Esophagus squamous epithelium (tissue), 5 donors: ENCODE data around the gene ZNF687. TPM values are rescaled to one million over a fixed set of nuclear protein-coding genes. Genes with fewer than 3 reads are reported as not detected.

Experiments
- DNase-seq: peaks from one replicate; lab custom pipeline; 2025; lab: John Stamatoyannopoulos, UW
- H3K27ac ChIP-seq, 4 donors: fragments of 200-600 bp; sonication (generic); one replicate each; pipeline ENCODE4 v1.5.1; 2016 to 2019; ENCODE audit warnings: mild to moderate bottlenecking in 1 of 4
- H3K27me3 ChIP-seq, 4 donors: fragments of 200-600 bp; sonication (generic); 1 replicate in 3 of 4; 2 replicates in 1 of 4; pipeline versions ENCODE4 v1.5.1 to v1.6.0; 2017 to 2021; ENCODE audit warnings: antibody characterized with exemption in 1 of 4
- H3K36me3 ChIP-seq, 3 donors: fragments of 200-600 bp; sonication (generic); one replicate each; pipeline ENCODE4 v1.5.1; 2016 to 2019
- H3K4me1 ChIP-seq, 3 donors: fragments of 200-600 bp; sonication (generic); one replicate each; pipeline ENCODE4 v1.5.1; 2017 to 2019
- H3K4me3 ChIP-seq, 4 donors: fragments of 200-600 bp; sonication (generic); 1 replicate in 3 of 4; 2 replicates in 1 of 4; pipeline ENCODE4 v1.5.1; 2016 to 2019; ENCODE audit warnings: mild to moderate bottlenecking in 2 of 4, moderate library complexity in 1 of 4
- H3K9me3 ChIP-seq, 3 donors: fragments of 200-600 bp; sonication (generic); one replicate each; pipeline ENCODE4 v1.5.1; 2016 to 2019
- CTCF ChIP-seq, 6 experiments: fragments of 450-650 bp in 4 of 6; fragments of 200-600 bp in 2 of 6; sonication (generic) in 2 of 6; IDR thresholded peaks; one replicate each; pipeline ENCODE4 v1.5.1; 2016 to 2019; ENCODE audit warnings: antibody characterized with exemption in 6 of 6, mild to moderate bottlenecking in 4 of 6, moderate library complexity in 4 of 6
- POLR2A ChIP-seq, 4 donors: fragments of 450-650 bp; IDR thresholded peaks; one replicate each; pipeline ENCODE4 v1.6.1; 2017; ENCODE audit warnings: antibody characterized with exemption in 4 of 4, mild to moderate bottlenecking in 4 of 4, moderate library complexity in 3 of 4
- WGBS, 2 donors: methylation state at CpG; one replicate each; pipeline ENCODE4 v1.1.5; 2018; 5-methylcytosine and 5-hydroxymethylcytosine counted together
- intact Hi-C: fragments of 100-400 bp; cut with DNase I; formaldehyde crosslinking; loops from one replicate; pipeline ENCODE4 v1.15.0; 2022
- total RNA-seq, 4 donors: library from RNA; depleted of rRNA; stranded (reverse); fragments of >200 nt; gene quantifications; one replicate each; pipeline ENCODE4 v1.1.0, GENCODE V29; 2016
- donor health status: DM: yes; HTN: yes; CAD: no.

Gene ZNF687
- total RNA-seq, 4 donors from 2014 or later = 16.5 to 28.5 (median 18.3) TPM

- intact Hi-C loops = no loop called here
- H3K4me3 ChIP-seq = peak overlapping the region; percentile 87 to 90 (median 87)
- peaks cover 11 to 54% (median 19%) of the 10 kb centered on the region in 3 donors for H3K4me1 ChIP-seq
- WGBS, 2 donors = 0 to 2% methylated on average over 12 of the region's 12 CpGs
- H3K27ac ChIP-seq = peak overlapping the region; percentile 94 to 95 (median 95)
- DNase-seq = peak; percentile 17
- TF ChIP-seq CTCF (IDR thresholded peaks at IDR 0.05) = no peak
- no peak for TF ChIP-seq POLR2A (IDR thresholded peaks at IDR 0.05)
- no peaks in the 10 kb centered on the region for H3K27me3 ChIP-seq
- no peaks in the 10 kb centered on the region for H3K9me3 ChIP-seq
- H3K36me3 ChIP-seq = peaks cover 4 to 36% (median 8%) of the 10 kb centered on the region in 3 donors
Measured at GRCh38 chr1:151326619-151327222, 44.6 kb downstream of the ZNF687 start.

GRCh38 chr1:151327223-151327902 is 45.3 kb downstream of the ZNF687 start, which contains the start of gene PI4KB:
PI4KB (minus strand) TSS chr1:151327416; CDS start chr1:151316481, 10,935 bp downstream.
- TF ChIP-seq POLR2A (IDR thresholded peaks at IDR 0.05) (peak in 3 of 4 donors; percentile 8 to 42 (median 34)), CTCF (IDR thresholded peaks at IDR 0.05) (peak in 1 of 6 experiments; percentile 19)
- WGBS, 2 donors = 0 to 1% methylated on average over 16 to 17 of the region's 40 CpGs
- peak; percentile 53 for DNase-seq
- H3K4me3 ChIP-seq = peak within 1 kb of the TSS; percentile 87 to 90 (median 87)
- intact Hi-C loops = no loop called here
- peaks cover 11 to 48% (median 19%) of the 10 kb centered on the region in 3 donors for H3K4me1 ChIP-seq
- H3K36me3 ChIP-seq = peaks cover 4 to 30% (median 8%) of the 10 kb centered on the region in 3 donors
- H3K27me3 ChIP-seq = no peaks in the 10 kb centered on the region
- H3K27ac ChIP-seq = peak within 1 kb of the TSS; percentile 94 to 95 (median 95)
- H3K9me3 ChIP-seq = no peaks in the 10 kb centered on the region

- Histone ChIP-seq H3K4me3 (peak overlapping the region; percentile 87 to 90 (median 87)), H3K27ac (peak overlapping the region; percentile 94 to 95 (median 95)), H3K27me3 (no peaks in the 10 kb centered on the region), H3K9me3 (no peaks in the 10 kb centered on the region), H3K4me1 (peaks cover 11 to 40% (median 19%) of the 10 kb centered on the region in 3 donors), H3K36me3 (peaks cover 4 to 23% (median 7%) of the 10 kb centered on the region in 3 donors)
- 7 to 30% methylated on average over 13 to 27 of the region's 34 CpGs for WGBS, 2 donors
- TF ChIP-seq CTCF (IDR thresholded peaks at IDR 0.05) = no peak
- no peak for TF ChIP-seq POLR2A (IDR thresholded peaks at IDR 0.05)
- intact Hi-C loops = no loop called here
- no peak for DNase-seq
Measured at GRCh38 chr1:151327903-151328674, 46.0 kb downstream of the ZNF687 start.

GRCh38 chr1:151334822-151335221 is 52.7 kb downstream of the ZNF687 start:
- no peak for DNase-seq
- intact Hi-C loops = no loop called here
- no peak overlapping the region for H3K27ac ChIP-seq
- no peak overlapping the region for H3K4me3 ChIP-seq
- no peaks in the 10 kb centered on the region for H3K27me3 ChIP-seq
- H3K36me3 ChIP-seq = no peaks in the 10 kb centered on the region
- peaks cover 0 to 7% (median 0%) of the 10 kb centered on the region in 3 donors for H3K4me1 ChIP-seq
- H3K9me3 ChIP-seq = no peaks in the 10 kb centered on the region
- WGBS, 2 donors = 81 to 96% methylated on average over 2 to 5 of the region's 5 CpGs
- TF ChIP-seq CTCF (IDR thresholded peaks at IDR 0.05) (no peak), POLR2A (IDR thresholded peaks at IDR 0.05) (no peak)
